Esophagus (tissue), 2 donors: ENCODE results near the gene ADGRG3. TPM values are rescaled to one million over a fixed set of nuclear protein-coding genes. Genes with fewer than 3 reads are reported as not detected.

Source experiments
- H3K27ac ChIP-seq, 2 donors: one replicate each; pipeline ENCODE4 v1.5.1; 2013; ENCODE audit warnings: low read depth in 2 of 2, mild to moderate bottlenecking in 2 of 2, inconsistent platforms in 1 of 2, low read length in 1 of 2, moderate library complexity in 1 of 2
- H3K27me3 ChIP-seq, 2 donors: one replicate each; pipeline ENCODE4 v1.6.1; 2013; ENCODE audit warnings: low read length in 2 of 2, control low read depth in 1 of 2, mild to moderate bottlenecking in 1 of 2; ENCODE audit not compliant: insufficient read depth in 2 of 2, control insufficient read depth in 1 of 2
- H3K36me3 ChIP-seq, 2 donors: one replicate each; pipeline ENCODE4 v1.6.1; 2013; ENCODE audit warnings: low read length in 1 of 2; ENCODE audit not compliant: control insufficient read depth in 2 of 2, insufficient read depth in 2 of 2
- H3K4me1 ChIP-seq, 2 donors: one replicate each; pipeline ENCODE4 v1.6.1; 2013; ENCODE audit warnings: low read length in 1 of 2; ENCODE audit not compliant: control insufficient read depth in 2 of 2, insufficient read depth in 2 of 2
- H3K4me3 ChIP-seq, 2 donors: one replicate each; pipeline ENCODE4 v1.5.1; 2013; ENCODE audit warnings: low read length in 2 of 2, mild to moderate bottlenecking in 2 of 2, low read depth in 1 of 2, moderate library complexity in 1 of 2
- H3K9me3 ChIP-seq, 2 donors: one replicate each; pipeline ENCODE4 v1.6.1; 2013; ENCODE audit warnings: mild to moderate bottlenecking in 2 of 2, low read depth in 1 of 2, low read length in 1 of 2, moderate library complexity in 1 of 2; ENCODE audit not compliant: control insufficient read depth in 2 of 2, insufficient read depth in 1 of 2
- WGBS, 2 donors: extraction: QIAGEN DNeasy Blood & Tissue Kit; methylation state at CpG; one replicate each; pipeline ENCODE4 v1.1.7; 2013; 5-methylcytosine and 5-hydroxymethylcytosine counted together
- polyA plus RNA-seq, 2 donors: library from polyadenylated mRNA; stranded (reverse); fragments of 200-250 nt; gene quantifications; one replicate each; pipeline ENCODE4 v1.2.3, GENCODE V29; 2013
- donor health status: healthy with polysubstance abuse.
- donor health status: Bipolar disorder and iron deficiency.

The ADGRG3 gene
- polyA plus RNA-seq, 2 donors, result 0.31 to 0.72 TPM

DNA sequence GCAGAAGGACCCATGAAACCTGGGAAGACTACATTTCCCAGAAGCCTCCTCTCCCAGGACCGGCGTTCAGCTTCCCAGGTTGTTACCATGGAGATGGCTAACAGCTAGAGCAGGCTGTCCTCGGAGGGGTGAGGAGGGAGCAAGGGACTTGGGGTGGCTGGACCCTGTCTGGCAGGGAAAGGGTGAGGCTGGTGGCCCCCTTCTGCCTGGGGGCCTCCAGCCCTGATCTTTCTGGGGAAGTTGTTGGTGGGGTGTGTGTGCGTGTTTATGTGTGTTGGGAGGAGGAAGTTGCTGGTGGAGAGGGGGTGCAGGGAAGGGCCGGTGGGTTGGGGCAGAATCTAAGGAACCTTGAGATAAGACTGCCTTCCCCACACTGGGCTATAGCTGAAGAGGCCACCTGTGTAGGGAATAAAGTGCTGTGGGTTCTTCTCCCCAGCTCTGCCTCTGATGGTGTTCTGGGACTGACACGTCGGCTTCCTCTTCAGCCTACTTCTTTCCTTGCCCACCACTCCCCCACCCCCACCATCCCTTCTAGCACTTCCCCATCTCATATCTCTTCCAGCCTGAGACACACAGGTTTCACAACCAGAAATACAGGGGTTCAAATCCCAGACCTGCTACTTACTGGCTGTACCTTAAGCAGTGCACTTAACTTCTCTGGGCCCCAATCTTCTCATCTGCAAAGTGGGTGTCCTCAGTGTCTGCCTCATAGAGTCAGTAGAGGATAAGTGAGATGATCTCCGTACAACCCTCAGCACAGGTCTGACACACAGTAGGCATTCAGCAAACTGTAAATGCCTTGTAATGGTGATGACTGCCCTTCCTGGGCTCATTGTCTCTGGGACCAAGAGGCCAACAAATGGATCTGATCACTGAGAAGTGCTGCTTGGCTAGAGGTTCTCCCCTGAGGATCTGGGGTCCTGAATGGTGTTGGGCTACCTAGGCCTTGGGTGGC lies 26.9 kb downstream of the ADGRG3 start, which contains the start of gene DRC7:
TSS of gene DRC7 (plus strand) at position 82 of the 955 bp plus-strand sequence. CDS start 3,144 bp downstream, outside the sequence.
- Histone ChIP-seq H3K27ac (no peak within 1 kb of the TSS), H3K4me1 (no peaks in the 10 kb centered on the region), H3K9me3 (no peaks in the 10 kb centered on the region), H3K27me3 (no peaks in the 10 kb centered on the region), H3K36me3 (no peaks in the 10 kb centered on the region), H3K4me3 (no peak within 1 kb of the TSS)
- 41% methylated on average over 8 of the region's 8 CpGs for WGBS, 2 donors

DNA sequence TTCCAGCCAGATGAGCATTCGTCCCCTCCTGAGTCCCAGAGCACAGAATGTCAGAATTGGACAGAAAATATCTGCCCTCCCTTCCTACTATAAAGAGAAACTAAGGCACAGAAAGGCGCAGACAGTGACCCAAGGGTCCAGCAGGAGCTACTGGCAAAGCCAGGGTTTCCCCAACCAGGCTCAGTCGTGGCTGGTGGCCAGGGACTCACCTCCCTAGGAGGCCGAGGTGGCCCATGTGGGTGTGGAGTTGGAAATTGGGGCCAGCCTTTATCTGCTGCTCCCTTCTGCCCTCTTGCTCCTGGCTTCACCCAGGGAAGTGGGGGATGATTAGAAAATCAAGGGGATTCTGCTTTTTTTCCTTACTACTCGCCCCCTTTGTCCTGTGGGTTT lies 27.6 kb downstream of the ADGRG3 start:
- Histone ChIP-seq H3K4me3 (no peak overlapping the region), H3K27me3 (no peaks in the 10 kb centered on the region), H3K27ac (no peak overlapping the region), H3K9me3 (no peaks in the 10 kb centered on the region), H3K4me1 (no peaks in the 10 kb centered on the region), H3K36me3 (no peaks in the 10 kb centered on the region)
- 68 to 71% methylated on average over 5 of the region's 5 CpGs for WGBS, 2 donors

DNA sequence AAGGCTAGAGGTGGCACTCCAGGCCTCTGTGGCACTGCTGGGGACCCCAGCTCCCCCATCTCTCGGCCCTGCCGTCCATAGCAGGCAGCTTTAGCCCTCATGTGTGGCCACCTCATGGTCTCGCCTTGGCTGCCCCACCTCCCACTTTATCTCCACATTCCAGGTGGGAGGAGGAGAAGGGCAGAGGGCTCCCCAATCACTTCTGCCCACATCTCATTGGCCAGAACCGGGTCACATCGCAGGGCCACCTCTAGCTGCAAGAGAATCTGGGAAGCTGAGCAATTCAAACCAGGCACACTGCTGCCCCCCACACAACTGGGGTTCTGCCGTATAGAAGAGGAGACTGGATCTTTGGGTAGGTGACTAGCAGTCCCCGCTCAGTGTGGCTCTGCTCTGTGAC lies 28.1 kb downstream of the ADGRG3 start:
- Histone ChIP-seq H3K27me3 (no peaks in the 10 kb centered on the region), H3K9me3 (no peaks in the 10 kb centered on the region), H3K4me3 (no peak overlapping the region), H3K27ac (no peak overlapping the region), H3K4me1 (no peaks in the 10 kb centered on the region), H3K36me3 (no peaks in the 10 kb centered on the region)
- WGBS, 2 donors, result 89 to 93% methylated on average over 7 of the region's 7 CpGs

DNA sequence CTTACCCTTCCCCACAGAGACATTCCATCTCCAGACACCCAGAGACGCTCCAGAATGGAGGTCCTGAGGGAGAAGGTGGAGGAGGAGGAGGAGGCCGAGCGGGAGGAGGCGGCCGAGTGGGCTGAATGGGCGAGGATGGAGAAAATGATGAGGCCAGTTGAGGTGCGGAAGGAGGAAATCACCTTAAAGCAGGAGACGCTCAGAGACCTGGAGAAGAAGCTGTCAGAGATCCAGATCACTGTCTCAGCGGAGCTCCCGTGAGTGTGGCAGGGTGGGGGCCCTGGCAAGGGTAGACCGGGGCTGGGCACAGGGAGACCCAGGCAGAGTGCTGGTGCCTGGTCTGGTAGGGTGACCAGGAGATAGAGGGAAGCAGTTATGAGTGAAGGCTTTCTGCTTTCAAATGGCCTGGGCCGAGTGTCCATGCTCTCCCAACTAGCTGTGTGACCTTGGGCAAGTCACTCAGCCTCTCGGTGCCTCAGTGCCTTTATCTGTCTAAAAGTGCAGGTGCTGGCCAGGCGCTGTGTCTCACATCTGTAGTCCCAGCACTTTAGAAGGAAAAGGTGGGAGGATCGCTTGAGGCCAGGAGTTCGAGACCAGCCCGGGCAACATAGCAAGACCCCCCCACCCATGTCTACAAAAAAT lies 29.9 kb downstream of the ADGRG3 start:
- no peak overlapping the region for H3K4me3 ChIP-seq
- no peaks in the 10 kb centered on the region for H3K27me3 ChIP-seq
- H3K9me3 ChIP-seq, result no peaks in the 10 kb centered on the region
- H3K4me1 ChIP-seq, result no peaks in the 10 kb centered on the region
- 89 to 90% methylated on average over 17 of the region's 17 CpGs for WGBS, 2 donors
- H3K36me3 ChIP-seq, result no peaks in the 10 kb centered on the region
- no peak overlapping the region for H3K27ac ChIP-seq

DNA sequence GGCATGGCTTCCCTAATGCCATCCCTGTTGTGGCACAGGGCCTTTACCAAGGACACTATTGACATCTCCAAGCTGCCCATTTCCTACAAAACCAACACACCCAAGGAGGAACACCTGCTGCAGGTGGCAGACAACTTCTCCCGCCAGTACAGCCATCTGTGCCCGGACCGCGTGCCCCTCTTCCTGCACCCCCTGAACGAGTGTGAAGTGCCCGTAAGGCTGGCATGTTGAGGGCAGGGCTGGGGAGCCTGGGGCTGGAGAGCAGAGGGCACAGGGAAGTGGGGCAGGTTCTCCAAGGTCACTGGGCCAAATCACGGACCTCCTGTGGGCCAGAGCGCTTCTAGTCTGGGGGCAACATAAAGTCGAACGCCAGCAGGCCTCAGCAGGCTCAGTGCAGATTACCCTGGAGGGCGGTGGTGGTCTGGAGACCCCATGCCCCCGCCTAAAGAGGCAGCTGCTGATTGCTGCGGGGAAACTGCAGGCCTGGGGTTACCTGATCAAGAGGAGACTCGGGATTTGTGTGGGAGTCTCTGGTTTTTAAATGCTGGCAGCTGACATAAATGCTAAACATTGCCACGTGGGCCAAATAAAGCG lies 30.8 kb downstream of the ADGRG3 start:
- WGBS, 2 donors, result 84 to 86% methylated on average over 16 of the region's 16 CpGs
- no peaks in the 10 kb centered on the region for H3K4me1 ChIP-seq
- no peak overlapping the region for H3K4me3 ChIP-seq
- H3K9me3 ChIP-seq, result no peaks in the 10 kb centered on the region
- no peaks in the 10 kb centered on the region for H3K27me3 ChIP-seq
- H3K27ac ChIP-seq, result no peak overlapping the region
- no peaks in the 10 kb centered on the region for H3K36me3 ChIP-seq

DNA sequence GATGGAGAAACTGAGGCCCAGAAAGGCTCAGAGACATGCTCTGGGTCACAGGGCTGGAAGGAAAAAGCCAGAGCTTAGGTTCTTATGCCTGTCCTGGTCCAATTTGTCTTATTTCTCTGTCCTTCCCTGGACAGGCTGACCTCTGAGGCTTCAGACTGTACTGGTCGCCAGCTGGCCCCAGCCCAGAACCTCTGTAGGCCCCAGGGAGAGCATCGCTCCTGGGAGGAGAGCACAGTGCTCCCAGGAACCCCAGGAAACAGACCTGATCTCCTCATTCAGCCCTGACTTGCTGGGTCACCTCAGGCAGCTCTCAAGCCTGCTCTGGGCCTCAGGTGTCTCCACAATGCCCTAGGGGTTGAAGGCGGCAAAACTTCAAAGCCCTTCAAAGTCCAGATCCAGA lies 31.4 kb downstream of the ADGRG3 start:
- H3K9me3 ChIP-seq, result no peaks in the 10 kb centered on the region
- H3K4me1 ChIP-seq, result no peaks in the 10 kb centered on the region
- no peaks in the 10 kb centered on the region for H3K27me3 ChIP-seq
- no peak overlapping the region for H3K27ac ChIP-seq
- H3K4me3 ChIP-seq, result no peak overlapping the region
- no peaks in the 10 kb centered on the region for H3K36me3 ChIP-seq
- WGBS, 2 donors, result 82 to 83% methylated on average over 3 of the region's 3 CpGs

DNA sequence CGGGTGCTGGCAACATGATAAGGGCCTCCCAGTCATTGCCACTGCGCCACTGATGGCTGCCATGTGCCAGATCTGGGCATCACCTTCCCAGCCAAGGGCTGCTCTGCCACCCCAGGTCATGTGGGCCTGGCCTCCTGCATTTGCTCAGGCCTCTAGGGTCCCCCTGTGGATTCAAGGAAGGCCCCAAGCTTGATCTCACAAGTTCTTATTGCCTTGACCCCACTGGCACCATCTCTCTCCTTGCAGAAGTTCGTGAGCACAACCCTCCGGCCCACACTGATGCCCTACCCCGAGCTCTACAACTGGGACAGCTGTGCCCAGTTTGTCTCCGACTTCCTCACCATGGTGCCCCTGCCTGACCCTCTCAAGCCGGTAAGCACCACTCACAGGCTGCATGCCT lies 31.8 kb downstream of the ADGRG3 start:
- Histone ChIP-seq H3K27me3 (no peaks in the 10 kb centered on the region), H3K9me3 (no peaks in the 10 kb centered on the region), H3K36me3 (no peaks in the 10 kb centered on the region), H3K27ac (no peak overlapping the region), H3K4me3 (no peak overlapping the region), H3K4me1 (no peaks in the 10 kb centered on the region)
- 88 to 91% methylated on average over 7 of the region's 7 CpGs for WGBS, 2 donors

DNA sequence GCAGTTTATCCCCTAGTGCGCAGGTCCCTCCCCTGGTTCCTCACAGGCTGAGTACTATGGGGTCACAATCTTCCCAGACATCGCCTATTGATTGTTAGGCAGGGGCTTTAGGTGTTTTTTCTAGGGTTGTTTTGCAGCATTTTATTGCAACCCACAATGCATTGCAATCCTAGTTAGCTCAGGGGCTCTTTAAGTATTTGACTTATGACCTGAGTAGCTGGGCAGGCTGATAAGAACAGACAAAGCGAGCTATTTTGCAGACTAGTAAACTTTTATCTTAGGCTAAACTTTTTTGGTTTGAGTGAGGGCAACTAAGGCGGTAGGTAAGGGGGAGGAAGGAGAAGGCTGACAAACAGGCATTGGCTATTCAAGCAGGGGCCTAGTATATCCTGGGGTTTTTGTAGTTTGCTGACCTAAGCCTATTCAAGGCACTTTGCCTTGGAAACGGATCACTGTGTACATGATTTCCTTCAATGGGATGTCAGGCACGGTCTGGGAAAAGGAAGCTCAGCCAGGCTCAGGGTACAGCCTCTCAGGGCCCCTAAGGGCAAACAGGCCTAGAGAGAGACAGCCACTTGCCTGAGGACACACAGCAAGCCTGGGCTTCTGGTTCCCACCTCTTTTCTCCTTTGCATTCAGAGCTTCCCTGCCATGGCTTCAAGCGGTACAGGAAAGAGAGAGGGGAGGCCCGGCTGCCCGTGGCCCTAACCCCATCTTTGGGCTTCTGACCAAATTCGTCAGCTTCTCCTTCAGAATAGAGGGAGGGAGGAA lies 32.9 kb downstream of the ADGRG3 start:
- 54 to 74% methylated on average over 10 of the region's 10 CpGs for WGBS, 2 donors
- no peaks in the 10 kb centered on the region for H3K27me3 ChIP-seq
- H3K4me3 ChIP-seq, result no peak overlapping the region
- no peaks in the 10 kb centered on the region for H3K4me1 ChIP-seq
- H3K9me3 ChIP-seq, result no peaks in the 10 kb centered on the region
- no peak overlapping the region for H3K27ac ChIP-seq
- H3K36me3 ChIP-seq, result no peaks in the 10 kb centered on the region

DNA sequence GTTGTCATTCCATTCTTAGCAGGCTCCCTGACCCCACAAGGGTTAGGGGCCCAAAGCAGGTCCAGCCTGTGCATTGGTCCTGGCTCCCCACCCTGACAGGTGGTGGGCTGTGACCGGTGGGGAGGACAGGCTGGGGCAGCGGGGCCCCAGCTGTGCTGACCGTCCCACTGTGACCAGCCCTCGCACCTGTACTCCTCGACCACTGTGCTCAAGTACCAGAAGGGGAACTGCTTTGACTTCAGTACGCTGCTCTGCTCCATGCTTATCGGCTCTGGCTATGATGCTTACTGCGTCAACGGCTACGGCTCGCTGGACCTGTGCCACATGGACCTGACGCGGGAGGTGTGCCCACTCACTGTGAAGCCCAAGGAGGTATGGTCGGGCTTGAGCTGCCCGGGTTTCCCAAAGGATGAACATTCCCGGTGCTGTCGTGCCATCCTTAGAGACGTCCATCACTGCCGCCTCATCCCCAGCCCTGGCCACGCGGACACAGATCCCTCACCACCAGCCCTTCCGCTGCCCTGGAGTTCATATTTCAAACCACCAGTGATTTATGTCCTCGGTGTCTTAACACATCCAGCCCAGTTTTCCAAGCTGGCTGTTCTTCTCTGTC lies 33.8 kb downstream of the ADGRG3 start:
- no peaks in the 10 kb centered on the region for H3K4me1 ChIP-seq
- no peaks in the 10 kb centered on the region for H3K36me3 ChIP-seq
- H3K27me3 ChIP-seq, result no peaks in the 10 kb centered on the region
- 80 to 84% methylated on average over 23 of the region's 23 CpGs for WGBS, 2 donors
- H3K27ac ChIP-seq, result no peak overlapping the region
- H3K4me3 ChIP-seq, result no peak overlapping the region
- H3K9me3 ChIP-seq, result no peaks in the 10 kb centered on the region
